Measurements from ENCODE around the gene GMPR2. TPM values are rescaled to one million over a fixed set of nuclear protein-coding genes. Genes with fewer than 3 reads are reported as not detected.
A peak's percentile ranks its signal among the peaks of the same experiment; 100 is the strongest.

GMPR2 gene
- total RNA-seq, 1 experiment from 2014 or later: 164 TPM

- peaks cover 32% of the 10 kb centered on the region for H3K4me1 ChIP-seq (ENCODE audit: low read length)
Measured at GRCh38 chr14:24279301-24280186, 46.8 kb downstream of the GMPR2 start.

GRCh38 chr14:24280797-24281460, 48.2 kb downstream of the GMPR2 start:
- H3K4me3 ChIP-seq (ENCODE audit: low read length): no peak overlapping the region
- no peaks in the 10 kb centered on the region for H4K20me1 ChIP-seq (ENCODE audit: insufficient read depth, low read depth, low read length)
- DNase-seq: no peak
- H3K4me1 ChIP-seq (ENCODE audit: low read length): peaks cover 32% of the 10 kb centered on the region
- H3K36me3 ChIP-seq (ENCODE audit: insufficient read depth, low read length): no peaks in the 10 kb centered on the region
- H3K79me2 ChIP-seq (ENCODE audit: low read length): peaks cover 12% of the 10 kb centered on the region
- H3K4me2 ChIP-seq (ENCODE audit: low read depth, low read length, poor library complexity, severe bottlenecking): no peak overlapping the region
- H3K9me2 ChIP-seq (replicated peaks; ENCODE audit: insufficient read depth, low read length): no peaks in the 10 kb centered on the region
- no peak overlapping the region for H3K9ac ChIP-seq (ENCODE audit: low read length)
- no peaks in the 10 kb centered on the region for H3K9me3 ChIP-seq (ENCODE audit: low read length)
- H3K27ac ChIP-seq (ENCODE audit: low read length): no peak overlapping the region
- H2AFZ ChIP-seq (ENCODE audit: low read length): no peak overlapping the region
- H3K27me3 ChIP-seq (ENCODE audit: low read length): no peaks in the 10 kb centered on the region

More at GRCh38 chr14:24279301-24280186, 46.8 kb downstream of the GMPR2 start:
- H3K27ac ChIP-seq (ENCODE audit: low read length): no peak overlapping the region
- peak overlapping the region; percentile 39; the same call in 1 of the 2 replicates for H2AFZ ChIP-seq (ENCODE audit: low read length)
- DNase-seq: peak; percentile 84
- no peaks in the 10 kb centered on the region for H3K27me3 ChIP-seq (ENCODE audit: low read length)
- H3K36me3 ChIP-seq (ENCODE audit: insufficient read depth, low read length): no peaks in the 10 kb centered on the region
- H4K20me1 ChIP-seq (ENCODE audit: insufficient read depth, low read depth, low read length): no peaks in the 10 kb centered on the region
- peaks cover 18% of the 10 kb centered on the region for H3K79me2 ChIP-seq (ENCODE audit: low read length)
- no peaks in the 10 kb centered on the region for H3K9me2 ChIP-seq (replicated peaks; ENCODE audit: insufficient read depth, low read length)
- H3K4me2 ChIP-seq (ENCODE audit: low read depth, low read length, poor library complexity, severe bottlenecking): peak overlapping the region; percentile 3
- H3K9me3 ChIP-seq (ENCODE audit: low read length): no peaks in the 10 kb centered on the region
- H3K4me3 ChIP-seq (ENCODE audit: low read length): no peak overlapping the region
- peak overlapping the region; percentile 23 for H3K9ac ChIP-seq (ENCODE audit: low read length)

- no peaks in the 10 kb centered on the region for H4K20me1 ChIP-seq (ENCODE audit: insufficient read depth, low read depth, low read length)
- no peaks in the 10 kb centered on the region for H3K36me3 ChIP-seq (ENCODE audit: insufficient read depth, low read length)
- no peak overlapping the region for H3K4me2 ChIP-seq (ENCODE audit: low read depth, low read length, poor library complexity, severe bottlenecking)
- H3K4me3 ChIP-seq (ENCODE audit: low read length): no peak overlapping the region
- H3K9me2 ChIP-seq (replicated peaks; ENCODE audit: insufficient read depth, low read length): no peaks in the 10 kb centered on the region
- H3K4me1 ChIP-seq (ENCODE audit: low read length): peaks cover 32% of the 10 kb centered on the region
- no peak for DNase-seq
- H3K9me3 ChIP-seq (ENCODE audit: low read length): no peaks in the 10 kb centered on the region
- no peak overlapping the region for H3K9ac ChIP-seq (ENCODE audit: low read length)
- peaks cover 12% of the 10 kb centered on the region for H3K79me2 ChIP-seq (ENCODE audit: low read length)
- no peaks in the 10 kb centered on the region for H3K27me3 ChIP-seq (ENCODE audit: low read length)
- H3K27ac ChIP-seq (ENCODE audit: low read length): no peak overlapping the region
- no peak overlapping the region for H2AFZ ChIP-seq (ENCODE audit: low read length)
Measured at GRCh38 chr14:24281636-24282035, 48.9 kb downstream of the GMPR2 start.

GRCh38 chr14:24282736-24283135, 50.0 kb downstream of the GMPR2 start:
- Histone ChIP-seq H4K20me1 (ENCODE audit: insufficient read depth, low read depth, low read length) (no peaks in the 10 kb centered on the region), H3K9me3 (ENCODE audit: low read length) (no peaks in the 10 kb centered on the region), H3K27ac (ENCODE audit: low read length) (no peak overlapping the region), H2AFZ (ENCODE audit: low read length) (no peak overlapping the region), H3K36me3 (ENCODE audit: insufficient read depth, low read length) (no peaks in the 10 kb centered on the region), H3K27me3 (ENCODE audit: low read length) (no peaks in the 10 kb centered on the region), H3K4me2 (ENCODE audit: low read depth, low read length, poor library complexity, severe bottlenecking) (no peak overlapping the region), H3K9me2 (replicated peaks; ENCODE audit: insufficient read depth, low read length) (no peaks in the 10 kb centered on the region), H3K4me3 (ENCODE audit: low read length) (no peak overlapping the region), H3K79me2 (ENCODE audit: low read length) (peaks cover 15% of the 10 kb centered on the region), H3K9ac (ENCODE audit: low read length) (no peak overlapping the region), H3K4me1 (ENCODE audit: low read length) (peaks cover 26% of the 10 kb centered on the region)
- no peak for DNase-seq

GRCh38 chr14:24283796-24284460, 51.2 kb downstream of the GMPR2 start:
- Histone ChIP-seq H3K27me3 (ENCODE audit: low read length) (no peaks in the 10 kb centered on the region), H3K4me2 (ENCODE audit: low read depth, low read length, poor library complexity, severe bottlenecking) (no peak overlapping the region), H3K9ac (ENCODE audit: low read length) (no peak overlapping the region), H3K4me1 (ENCODE audit: low read length) (peaks cover 15% of the 10 kb centered on the region), H2AFZ (ENCODE audit: low read length) (no peak overlapping the region), H3K4me3 (ENCODE audit: low read length) (no peak overlapping the region), H4K20me1 (ENCODE audit: insufficient read depth, low read depth, low read length) (no peaks in the 10 kb centered on the region), H3K36me3 (ENCODE audit: insufficient read depth, low read length) (no peaks in the 10 kb centered on the region), H3K9me2 (replicated peaks; ENCODE audit: insufficient read depth, low read length) (no peaks in the 10 kb centered on the region), H3K79me2 (ENCODE audit: low read length) (peaks cover 19% of the 10 kb centered on the region), H3K9me3 (ENCODE audit: low read length) (no peaks in the 10 kb centered on the region), H3K27ac (ENCODE audit: low read length) (no peak overlapping the region)
- DNase-seq: no peak

GRCh38 chr14:24284501-24285035, 51.8 kb downstream of the GMPR2 start:
- H3K4me2 ChIP-seq (ENCODE audit: low read depth, low read length, poor library complexity, severe bottlenecking): no peak overlapping the region
- no peak overlapping the region for H2AFZ ChIP-seq (ENCODE audit: low read length)
- no peak for DNase-seq
- peaks cover 9% of the 10 kb centered on the region for H3K4me1 ChIP-seq (ENCODE audit: low read length)
- H3K36me3 ChIP-seq (ENCODE audit: insufficient read depth, low read length): peaks cover 4% of the 10 kb centered on the region; the same call in 1 of the 2 replicates
- H3K9me3 ChIP-seq (ENCODE audit: low read length): no peaks in the 10 kb centered on the region
- no peak overlapping the region for H3K27ac ChIP-seq (ENCODE audit: low read length)
- H3K27me3 ChIP-seq (ENCODE audit: low read length): no peaks in the 10 kb centered on the region
- peaks cover 23% of the 10 kb centered on the region for H3K79me2 ChIP-seq (ENCODE audit: low read length)
- H3K9me2 ChIP-seq (replicated peaks; ENCODE audit: insufficient read depth, low read length): no peaks in the 10 kb centered on the region
- H4K20me1 ChIP-seq (ENCODE audit: insufficient read depth, low read depth, low read length): no peaks in the 10 kb centered on the region
- H3K4me3 ChIP-seq (ENCODE audit: low read length): no peak overlapping the region
- no peak overlapping the region for H3K9ac ChIP-seq (ENCODE audit: low read length)

- Histone ChIP-seq H3K79me2 (ENCODE audit: low read length) (peaks cover 18% of the 10 kb centered on the region; the same call in 1 of the 2 replicates), H3K27me3 (ENCODE audit: low read length) (no peaks in the 10 kb centered on the region), H3K9me3 (ENCODE audit: low read length) (no peaks in the 10 kb centered on the region), H2AFZ (ENCODE audit: low read length) (no peak overlapping the region), H3K9ac (ENCODE audit: low read length) (no peak overlapping the region; the same call in 1 of the 2 replicates), H3K4me2 (ENCODE audit: low read depth, low read length, poor library complexity, severe bottlenecking) (no peak overlapping the region), H3K4me1 (ENCODE audit: low read length) (peaks cover under 1% of the 10 kb centered on the region; the same call in 1 of the 2 replicates), H3K9me2 (replicated peaks; ENCODE audit: insufficient read depth, low read length) (no peaks in the 10 kb centered on the region), H3K4me3 (ENCODE audit: low read length) (no peak overlapping the region), H3K27ac (ENCODE audit: low read length) (no peak overlapping the region), H4K20me1 (ENCODE audit: insufficient read depth, low read depth, low read length) (no peaks in the 10 kb centered on the region), H3K36me3 (ENCODE audit: insufficient read depth, low read length) (peaks cover 12% of the 10 kb centered on the region; the same call in 1 of the 2 replicates)
- DNase-seq: no peak
Measured at GRCh38 chr14:24285351-24285750, 52.6 kb downstream of the GMPR2 start.

Data from Karpas-422 (cell line).